Stimulated activated CD4-positive, alpha-beta T cell treated with anti-CD3 and anti-CD28 coated beads, Interleukin-15, amount 100 ng/mL, for 1 hour (primary cell): ENCODE measurements around the gene LRRC8B.
"Not testable (repeated sequence)": the region's sequence is repeated elsewhere in the genome, so short reads cannot be mapped to it uniquely, and the experiment has no call there.

ENCODE experiments used
- DNase-seq, 2 donors: peaks; one replicate each; pipeline ENCODE4 v3.0.0-alpha.2; 2020; ENCODE audit warnings: low read depth in 1 of 2, low spot score in 1 of 2

LRRC8B gene

GRCh38 chr1:89606227-89606980 lies 81.8 kb downstream of the LRRC8B start:
- no peak for DNase-seq

- DNase-seq, result no peak
These were observed 82.5 kb downstream of the LRRC8B start for GRCh38 chr1:89607156-89607555.

GRCh38 chr1:89607586-89608318 lies 83.1 kb downstream of the LRRC8B start:
- DNase-seq, result no peak

GRCh38 chr1:89608319-89608983 lies 83.8 kb downstream of the LRRC8B start:
- DNase-seq, result peak; percentile 40 to 53

GRCh38 chr1:89608984-89609725 lies 84.5 kb downstream of the LRRC8B start:
- DNase-seq, result peak; percentile 26 to 41

- DNase-seq, result peak in 1 of 2 donors; percentile 17
These were observed 85.3 kb downstream of the LRRC8B start for GRCh38 chr1:89609781-89610456.

GRCh38 chr1:89610457-89611011 lies 85.9 kb downstream of the LRRC8B start:
- peak in 1 of 2 donors; percentile 38 for DNase-seq

- no peak for DNase-seq
These were observed 87.1 kb downstream of the LRRC8B start for GRCh38 chr1:89611721-89612120.

- DNase-seq, result no peak
These were observed 89.3 kb downstream of the LRRC8B start for GRCh38 chr1:89613928-89614327.

GRCh38 chr1:89615676-89616598 lies 91.3 kb downstream of the LRRC8B start:
- no peak for DNase-seq

GRCh38 chr1:89616844-89617627 lies 92.4 kb downstream of the LRRC8B start:
- DNase-seq, result no peak

- no peak for DNase-seq
These were observed 96.0 kb downstream of the LRRC8B start for GRCh38 chr1:89620664-89621063.

- no peak for DNase-seq
These were observed 98.3 kb downstream of the LRRC8B start for GRCh38 chr1:89622895-89623294.

- DNase-seq, result no peak
These were observed 99.7 kb downstream of the LRRC8B start for GRCh38 chr1:89624314-89624713.

- DNase-seq, result no peak
These were observed 100.2 kb downstream of the LRRC8B start for GRCh38 chr1:89624715-89625323.

- DNase-seq, result no peak
These were observed 103.0 kb downstream of the LRRC8B start for GRCh38 chr1:89627596-89627962.

GRCh38 chr1:89629146-89629545 lies 104.5 kb downstream of the LRRC8B start:
- DNase-seq, result no peak

GRCh38 chr1:89629600-89629999 lies 105.0 kb downstream of the LRRC8B start:
- not testable (repeated sequence) for DNase-seq
